Muscle of arm (tissue), 12 donors: ENCODE measurements around the gene ZNF560. TPM values are rescaled to one million over a fixed set of nuclear protein-coding genes. Genes with fewer than 3 reads are reported as not detected.
A peak's percentile ranks its signal among the peaks of the same experiment; 100 is the strongest.

Experiments used
- DNase-seq: peaks from one replicate; pipeline ENCODE4 v3.0.0-alpha.2; 2013
- polyA plus RNA-seq, 12 donors: library from polyadenylated mRNA; unstranded; fragments of 120-200 nt; gene quantifications; one replicate each; pipeline ENCODE4 v1.2.1, GENCODE V29; 2013; ENCODE audit not compliant: insufficient read length in 12 of 12

ZNF560 gene
- polyA plus RNA-seq, 12 donors = 0.05 to 0.60 (median 0.22) TPM; not detected in 2

DNA sequence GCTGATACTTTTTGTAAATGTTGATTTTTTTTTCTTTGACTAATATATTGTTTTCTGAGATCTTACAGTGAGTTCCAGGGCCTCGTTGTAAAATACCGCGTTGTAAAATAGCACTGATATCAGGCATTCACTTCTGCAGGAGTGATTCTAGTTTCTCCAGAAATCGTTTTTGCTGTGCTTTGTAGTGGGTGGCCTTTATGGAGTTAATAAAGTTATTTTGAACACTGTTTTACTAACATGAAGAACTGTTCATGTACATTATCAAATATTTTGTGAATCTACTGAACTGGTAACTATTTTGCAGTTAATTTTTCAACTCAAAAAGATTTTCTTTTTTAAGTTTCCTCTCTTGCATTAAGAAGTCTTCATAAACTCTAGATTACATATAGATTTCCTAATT, 62.1 kb downstream of the ZNF560 start:
- no peak for DNase-seq

- DNase-seq = peak; percentile 94
Observed at GRCh38 chr19:9435279-9436268, 62.8 kb downstream of the ZNF560 start, which contains the start of gene ZNF266. TSS of gene ZNF266 (minus strand) at chr19:9435573. CDS start at chr19:9420089, 15,484 bp downstream.

DNA sequence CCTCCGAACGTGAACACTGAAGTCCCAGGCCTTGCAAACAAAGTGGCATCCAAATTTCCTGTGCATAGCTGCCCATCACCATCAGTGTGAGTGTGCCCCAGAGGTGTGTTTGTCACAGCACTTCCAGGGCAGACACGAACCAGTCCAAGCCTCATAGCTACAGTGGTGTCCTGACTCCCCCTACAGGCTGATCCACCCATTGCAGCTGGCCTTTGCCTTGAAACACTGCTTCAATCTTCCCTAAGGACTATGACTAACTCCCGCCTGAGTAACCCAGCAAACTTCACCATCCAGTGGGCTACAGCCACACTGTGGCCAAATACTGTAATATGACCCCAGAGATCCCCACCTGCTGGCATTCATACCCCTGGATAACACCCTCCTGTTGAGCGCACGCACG, 66.9 kb downstream of the ZNF560 start:
- peak; percentile 7 for DNase-seq

GRCh38 chr19:9430444-9430843, 68.0 kb downstream of the ZNF560 start:
- no peak for DNase-seq

GRCh38 chr19:9427941-9428340, 70.5 kb downstream of the ZNF560 start:
- no peak for DNase-seq

Other genes with a start within 250 kb of the ZNF560 start
- gene OR7E24, start 247.7 kb downstream of the ZNF560 start, polyA plus RNA-seq = not detected
- gene ZNF699, start 188.8 kb downstream of the ZNF560 start, polyA plus RNA-seq = 1 to 10 TPM in 11 of 12 donors, not detected in 1; 2.6 to 4.2 (median 3.5) TPM
- 10 to 100 TPM in 11 of 12 donors, not detected in 1; 22.1 to 42.9 (median 30.2) TPM for gene ZNF559, start 174.4 kb downstream of the ZNF560 start, polyA plus RNA-seq
- 1 to 10 TPM in 11 of 12 donors, not detected in 1; 4.2 to 8.5 (median 6.2) TPM for gene ZNF177, start 135.6 kb downstream of the ZNF560 start, polyA plus RNA-seq
- 10 to 100 TPM in 11 of 12 donors, not detected in 1; 13.4 to 48.4 (median 22.6) TPM for gene ZNF266, start 63.0 kb downstream of the ZNF560 start, polyA plus RNA-seq
- gene ZNF426, start 40.0 kb upstream of the ZNF560 start, polyA plus RNA-seq = 10 to 100 TPM in 10 of 12 donors, 1 to 10 TPM in 1, not detected in 1; 7.6 to 15.9 (median 12.9) TPM
- gene ZNF121, start 85.9 kb upstream of the ZNF560 start, polyA plus RNA-seq = 10 to 100 TPM in 7 of 12 donors, 1 to 10 TPM in 4, not detected in 1; 6.5 to 19.3 (median 11.7) TPM
- 10 to 100 TPM in 11 of 12 donors, not detected in 1; 31.2 to 50.7 (median 40.4) TPM for gene ZNF561, start 122.6 kb upstream of the ZNF560 start, polyA plus RNA-seq
- gene ZNF562, start 176.5 kb upstream of the ZNF560 start, polyA plus RNA-seq = 10 to 100 TPM; 15.0 to 33.1 (median 20.8) TPM